ENCODE data around the gene GLIPR1. TPM values are rescaled to one million over a fixed set of nuclear protein-coding genes. Genes with fewer than 3 reads are reported as not detected.

GLIPR1 gene
- total RNA-seq, 4 donors from 2014 or later = 10.9 to 19.5 (median 15.8) TPM

GRCh38 chr12:75476071-75476470 lies 4.5 kb upstream of the GLIPR1 start:
- H3K36me3 ChIP-seq = no peaks in the 10 kb centered on the region
- H3K4me3 ChIP-seq = no peak overlapping the region
- 96% methylated on average over 1 of the region's 1 CpG for WGBS
- no peak overlapping the region for H3K27ac ChIP-seq (replicated peaks in 1 of 4)
- H3K4me1 ChIP-seq = peaks cover 0 to 6% (median 5%) of the 10 kb centered on the region in 4 donors
- TF ChIP-seq EP300 (IDR thresholded peaks at IDR 0.05) (no peak), POLR2A (IDR thresholded peaks at IDR 0.05; ENCODE audit: low read depth) (no peak), POLR2AphosphoS5 (IDR thresholded peaks at IDR 0.05) (no peak), CTCF (IDR thresholded peaks at IDR 0.05) (no peak)
- no peaks in the 10 kb centered on the region for H3K9me3 ChIP-seq
- no peaks in the 10 kb centered on the region for H3K27me3 ChIP-seq
- intact Hi-C loops (cut with DNase I) = no loop called here
- no peak for DNase-seq (ENCODE audit: extremely low spot score)

- Histone ChIP-seq H3K36me3 (no peaks in the 10 kb centered on the region), H3K4me3 (no peak overlapping the region), H3K4me1 (peaks cover 0 to 16% (median 14%) of the 10 kb centered on the region in 4 donors), H3K27me3 (no peaks in the 10 kb centered on the region), H3K9me3 (no peaks in the 10 kb centered on the region), H3K27ac (replicated peaks in 1 of 4) (no peak overlapping the region)
- intact Hi-C loops (cut with DNase I) = no loop called here
- WGBS = 80% methylated on average over 2 of the region's 2 CpGs
- TF ChIP-seq POLR2A (IDR thresholded peaks at IDR 0.05; ENCODE audit: low read depth) = no peak
- TF ChIP-seq EP300 (IDR thresholded peaks at IDR 0.05) = no peak
- no peak for TF ChIP-seq CTCF (IDR thresholded peaks at IDR 0.05)
- TF ChIP-seq POLR2AphosphoS5 (IDR thresholded peaks at IDR 0.05) = no peak
- DNase-seq (ENCODE audit: extremely low spot score) = no peak
Measured at GRCh38 chr12:75477137-75477536, 3.4 kb upstream of the GLIPR1 start.

- Histone ChIP-seq H3K36me3 (no peaks in the 10 kb centered on the region), H3K27me3 (no peaks in the 10 kb centered on the region), H3K27ac (replicated peaks in 1 of 4) (no peak overlapping the region), H3K4me1 (peaks cover 0 to 27% (median 22%) of the 10 kb centered on the region in 4 donors), H3K4me3 (no peak overlapping the region), H3K9me3 (no peaks in the 10 kb centered on the region)
- no peak for DNase-seq (ENCODE audit: extremely low spot score)
- intact Hi-C loops (cut with DNase I) = no loop called here
- WGBS = 67% methylated on average over 5 of the region's 5 CpGs
- TF ChIP-seq POLR2AphosphoS5 (IDR thresholded peaks at IDR 0.05) (no peak), CTCF (IDR thresholded peaks at IDR 0.05) (no peak), EP300 (IDR thresholded peaks at IDR 0.05) (no peak), POLR2A (IDR thresholded peaks at IDR 0.05; ENCODE audit: low read depth) (no peak)
Measured at GRCh38 chr12:75478116-75478794, 2.3 kb upstream of the GLIPR1 start.

GRCh38 chr12:75479963-75480461 lies 543 bp upstream of the GLIPR1 start:
- peak overlapping the region; percentile 77 to 84 (median 80) for H3K27ac ChIP-seq (replicated peaks in 1 of 4)
- DNase-seq (ENCODE audit: extremely low spot score) = no peak
- 15% methylated on average over 2 of the region's 2 CpGs for WGBS
- no peaks in the 10 kb centered on the region for H3K9me3 ChIP-seq
- H3K4me1 ChIP-seq = peaks cover 0 to 45% (median 38%) of the 10 kb centered on the region in 4 donors
- H3K27me3 ChIP-seq = no peaks in the 10 kb centered on the region
- H3K4me3 ChIP-seq = peak overlapping the region; percentile 44 to 66 (median 59)
- no peaks in the 10 kb centered on the region for H3K36me3 ChIP-seq
- TF ChIP-seq POLR2AphosphoS5 (IDR thresholded peaks at IDR 0.05) = no peak
- TF ChIP-seq CTCF (IDR thresholded peaks at IDR 0.05) = no peak
- no peak for TF ChIP-seq POLR2A (IDR thresholded peaks at IDR 0.05; ENCODE audit: low read depth)
- TF ChIP-seq EP300 (IDR thresholded peaks at IDR 0.05) = no peak
- intact Hi-C loops (cut with DNase I) = loop anchor here (5.0 kb wide), 2 partner anchors 88 to 148 kb away; partner anchors contain the start of genes CAPS2, GLIPR1L1 and GLIPR1L2
